Rectal smooth muscle tissue (tissue), 1 donor: ENCODE measurements around the gene AHRR.
"Not testable (repeated sequence)": the region's sequence is repeated elsewhere in the genome, so short reads cannot be mapped to it uniquely, and the experiment has no call there.

ENCODE experiments used
- H3K27ac ChIP-seq: one replicate; pipeline ENCODE4 v1.7.0; 2013; ENCODE audit warnings: low read depth, low read length, inconsistent platforms
- H3K27me3 ChIP-seq: one replicate; pipeline ENCODE4 v1.7.0; 2013; ENCODE audit warnings: low read length; ENCODE audit not compliant: control insufficient read depth, insufficient read depth
- H3K36me3 ChIP-seq: one replicate; pipeline ENCODE4 v1.7.0; 2013; ENCODE audit warnings: low read length; ENCODE audit not compliant: control insufficient read depth, insufficient read depth
- H3K4me1 ChIP-seq: one replicate; pipeline ENCODE4 v1.7.0; 2013; ENCODE audit warnings: low read length; ENCODE audit not compliant: control insufficient read depth, insufficient read depth
- H3K4me3 ChIP-seq: one replicate; pipeline ENCODE4 v1.7.0; 2013; ENCODE audit warnings: low read length
- H3K9ac ChIP-seq: one replicate; pipeline ENCODE4 v1.7.0; 2013; ENCODE audit warnings: low read length

The AHRR gene

DNA sequence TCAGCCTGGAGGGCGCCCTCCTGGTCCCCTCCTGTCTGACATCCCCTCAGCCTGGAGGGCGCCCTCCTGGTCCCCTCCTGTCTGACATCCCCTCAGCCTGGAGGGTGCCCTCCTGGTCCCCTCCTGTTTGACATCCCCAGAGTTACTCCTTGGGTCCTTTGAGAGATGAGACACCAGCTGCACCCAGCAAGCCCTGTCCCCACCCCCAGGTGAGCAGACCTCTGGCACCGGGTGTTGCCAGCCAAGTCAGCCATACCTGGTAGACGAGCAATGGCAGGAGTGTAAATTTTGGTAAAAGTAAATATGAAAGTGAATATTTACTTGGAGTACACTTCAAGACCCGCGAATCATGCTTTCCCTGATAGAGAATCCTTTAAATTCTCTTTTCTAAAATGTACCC lies 146.9 kb downstream of the AHRR start:
- H3K27me3 ChIP-seq: no peaks in the 10 kb centered on the region
- H3K9ac ChIP-seq: no peak overlapping the region
- no peak overlapping the region for H3K27ac ChIP-seq
- H3K4me1 ChIP-seq: peaks cover 3% of the 10 kb centered on the region
- H3K4me3 ChIP-seq: no peak overlapping the region
- H3K36me3 ChIP-seq: peaks cover 9% of the 10 kb centered on the region

DNA sequence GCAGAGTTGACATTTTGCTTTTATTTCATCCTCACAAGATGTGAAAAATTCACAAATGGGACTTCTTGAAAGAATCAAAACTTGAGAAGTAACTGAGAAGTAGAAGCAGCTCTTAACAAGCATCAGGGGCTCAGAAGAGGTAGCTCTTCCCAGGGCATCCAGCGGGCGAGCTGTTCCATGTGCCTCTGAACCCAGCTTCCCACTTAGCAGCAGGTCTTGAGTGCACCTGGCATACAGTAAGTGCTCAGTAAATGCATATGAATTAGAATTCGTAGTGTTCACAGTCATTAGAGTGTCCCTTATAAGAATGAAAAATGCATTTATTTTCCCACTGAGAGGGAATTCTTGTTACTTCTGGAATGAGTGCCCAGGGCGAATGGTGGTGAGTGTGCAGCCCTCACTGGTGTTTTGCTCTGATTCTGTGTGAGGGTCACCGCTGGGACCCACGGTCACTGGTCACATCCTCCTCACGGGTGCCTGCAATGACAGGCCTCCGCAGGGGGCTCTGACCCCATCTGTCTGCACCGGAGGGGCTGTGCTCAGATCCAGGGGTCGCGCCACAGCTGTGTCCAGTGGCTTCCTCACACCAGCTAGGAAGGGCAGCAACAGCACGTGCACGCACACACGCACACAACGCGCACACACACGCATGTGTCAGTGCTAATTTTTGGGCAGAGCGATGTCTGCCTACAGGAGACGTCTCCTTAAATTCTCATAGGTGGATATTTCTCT lies 148.4 kb downstream of the AHRR start:
- peaks cover 6% of the 10 kb centered on the region for H3K36me3 ChIP-seq
- no peak overlapping the region for H3K4me3 ChIP-seq
- H3K27ac ChIP-seq: no peak overlapping the region
- peaks cover 2% of the 10 kb centered on the region for H3K27me3 ChIP-seq
- peaks cover 5% of the 10 kb centered on the region for H3K4me1 ChIP-seq
- H3K9ac ChIP-seq: no peak overlapping the region

DNA sequence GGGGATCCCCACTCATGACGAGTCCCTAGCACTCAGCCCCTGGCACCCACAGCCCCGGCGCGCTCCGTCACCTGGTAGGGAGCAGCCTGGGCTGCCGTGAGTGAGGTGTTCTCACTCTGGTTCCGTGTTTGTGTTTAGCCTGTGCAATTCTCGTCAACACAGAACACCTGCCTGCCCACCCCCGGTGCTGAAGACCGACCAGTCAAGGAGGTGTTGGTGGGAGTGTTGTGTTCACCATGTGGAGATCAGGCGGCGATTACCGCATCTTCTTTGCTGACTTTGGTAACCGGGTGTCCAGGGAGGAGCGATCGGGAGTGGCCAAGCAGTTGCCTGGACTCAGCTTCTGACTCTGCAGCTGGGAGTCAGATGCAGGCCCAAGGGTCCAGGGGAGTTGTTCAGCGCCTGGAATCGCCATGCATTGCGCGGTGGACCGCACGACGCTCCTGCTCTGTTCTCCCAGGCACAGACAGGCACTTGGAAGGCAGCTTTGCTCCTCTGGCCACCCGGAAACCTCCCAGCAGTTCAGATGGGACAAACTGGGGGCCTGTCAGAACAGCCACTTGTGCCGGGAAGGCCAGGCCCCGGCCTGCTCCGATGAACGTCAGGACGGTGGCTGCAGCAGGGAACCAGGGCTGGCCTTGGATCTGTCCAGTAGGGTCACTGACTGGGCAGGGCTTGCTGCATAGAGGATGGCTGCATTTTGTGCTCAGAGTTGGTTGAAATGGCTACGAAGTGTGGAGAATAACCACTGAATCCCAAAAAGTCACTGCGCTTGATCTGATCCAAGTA lies 149.6 kb downstream of the AHRR start:
- H3K27ac ChIP-seq: no peak overlapping the region
- peaks cover 6% of the 10 kb centered on the region for H3K4me1 ChIP-seq
- H3K36me3 ChIP-seq: peaks cover 4% of the 10 kb centered on the region
- H3K27me3 ChIP-seq: peaks cover 10% of the 10 kb centered on the region
- no peak overlapping the region for H3K9ac ChIP-seq
- no peak overlapping the region for H3K4me3 ChIP-seq

DNA sequence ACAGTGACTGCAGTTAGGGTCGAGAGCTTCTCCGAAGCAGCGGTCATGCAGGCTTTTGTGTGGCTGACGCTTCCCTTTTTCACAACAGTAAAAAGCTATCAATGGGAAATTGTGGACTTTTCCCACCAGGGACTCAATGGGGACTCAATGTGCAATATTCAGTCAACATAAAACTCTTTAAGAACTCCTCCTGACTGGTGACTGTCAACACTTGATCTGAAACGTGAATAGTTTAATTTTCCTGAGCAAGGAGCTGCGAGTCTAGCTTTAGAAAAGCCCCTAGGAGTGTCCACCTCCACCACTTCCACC lies 150.2 kb downstream of the AHRR start:
- Histone ChIP-seq H3K27me3 (peaks cover 14% of the 10 kb centered on the region), H3K4me1 (peaks cover 6% of the 10 kb centered on the region), H3K36me3 (peaks cover 3% of the 10 kb centered on the region), H3K9ac (no peak overlapping the region), H3K4me3 (peak overlapping the region; percentile 84), H3K27ac (no peak overlapping the region)

DNA sequence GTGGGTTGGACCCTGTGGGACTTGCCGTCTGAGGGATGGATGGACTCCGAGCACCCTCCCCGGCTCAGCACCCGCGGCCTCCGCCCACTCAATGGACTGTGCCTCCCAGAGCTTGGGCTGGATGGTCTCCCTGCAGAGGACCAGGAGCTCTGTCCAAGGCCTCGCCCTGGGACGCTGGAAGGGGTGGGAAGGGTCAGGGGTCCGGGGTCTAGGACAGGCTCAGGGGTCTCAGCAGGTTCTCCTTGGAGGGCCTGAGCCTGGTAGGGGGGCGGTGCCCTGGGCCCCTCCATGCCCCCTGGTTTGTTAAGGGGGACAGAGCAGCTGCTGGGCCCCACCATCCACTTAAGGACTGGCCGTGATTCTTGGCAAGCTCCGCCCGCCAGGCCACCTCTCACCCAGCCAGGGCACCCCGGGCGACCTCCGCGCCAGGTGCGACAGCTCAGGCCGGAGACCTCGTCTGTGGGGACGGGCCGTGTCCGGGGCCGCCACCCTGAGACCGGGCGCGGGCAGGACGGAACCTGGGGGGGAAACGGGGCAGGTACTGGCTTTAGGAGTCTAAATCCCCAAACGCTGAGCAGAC lies 150.7 kb downstream of the AHRR start:
- Histone ChIP-seq H3K9ac (peak overlapping the region; percentile 74), H3K4me1 (peaks cover 6% of the 10 kb centered on the region)

DNA sequence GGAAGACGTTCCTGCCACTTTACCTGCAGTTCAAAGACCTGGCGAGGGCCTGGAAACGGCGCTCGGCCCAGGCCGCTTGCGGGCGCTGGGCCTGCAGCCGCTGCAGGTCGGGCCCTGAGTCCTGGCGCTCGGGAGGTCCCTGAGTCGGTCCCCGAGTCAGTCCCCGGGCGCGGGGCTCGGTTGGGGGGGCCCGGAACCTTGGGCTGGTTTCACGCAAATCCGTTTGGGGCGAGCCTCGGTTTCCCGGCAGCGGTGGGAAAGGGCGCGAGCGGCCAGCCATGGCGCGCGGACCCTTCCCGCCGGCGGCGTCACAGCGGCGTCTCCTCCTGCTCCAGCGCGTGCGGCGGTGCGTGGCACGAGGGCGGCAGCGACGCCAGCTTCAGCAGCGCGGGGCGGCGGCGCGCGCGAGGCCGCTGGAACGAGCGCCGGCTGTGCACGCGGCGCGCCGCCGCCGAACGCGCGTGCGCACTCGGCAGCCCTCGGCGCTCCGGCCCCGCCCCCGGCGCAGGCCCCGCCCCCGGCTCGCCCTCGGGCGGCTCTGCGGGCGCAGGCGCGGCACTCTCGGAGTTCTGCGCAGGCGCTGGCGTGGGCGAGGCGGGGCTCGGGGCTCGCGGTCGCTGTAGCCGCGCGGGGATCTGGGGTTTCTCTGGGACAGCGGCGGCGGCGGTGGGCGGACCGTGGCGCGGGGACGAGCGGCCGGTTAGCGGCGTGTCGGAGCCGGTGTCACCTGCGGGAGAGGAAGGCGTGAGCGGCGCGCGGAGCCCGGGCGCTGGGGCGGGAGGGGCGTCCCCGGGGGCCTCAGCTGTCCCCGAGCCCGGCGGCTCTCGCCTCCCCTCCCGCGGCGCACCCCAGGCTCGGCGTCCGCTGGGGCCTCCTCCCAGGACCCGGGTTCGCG lies 151.4 kb downstream of the AHRR start:
- H3K27ac ChIP-seq: peak overlapping the region; percentile 54
- peak overlapping the region; percentile 74 for H3K9ac ChIP-seq
- H3K27me3 ChIP-seq: peaks cover 22% of the 10 kb centered on the region
- peaks cover 6% of the 10 kb centered on the region for H3K4me1 ChIP-seq
- H3K36me3 ChIP-seq: no peaks in the 10 kb centered on the region
- peak overlapping the region; percentile 84 for H3K4me3 ChIP-seq

More for the DNA sequence above, 150.7 kb downstream of the AHRR start:
- Histone ChIP-seq H3K4me3 (peak overlapping the region; percentile 84), H3K36me3 (no peaks in the 10 kb centered on the region), H3K27me3 (peaks cover 17% of the 10 kb centered on the region), H3K27ac (peak overlapping the region; percentile 54)

DNA sequence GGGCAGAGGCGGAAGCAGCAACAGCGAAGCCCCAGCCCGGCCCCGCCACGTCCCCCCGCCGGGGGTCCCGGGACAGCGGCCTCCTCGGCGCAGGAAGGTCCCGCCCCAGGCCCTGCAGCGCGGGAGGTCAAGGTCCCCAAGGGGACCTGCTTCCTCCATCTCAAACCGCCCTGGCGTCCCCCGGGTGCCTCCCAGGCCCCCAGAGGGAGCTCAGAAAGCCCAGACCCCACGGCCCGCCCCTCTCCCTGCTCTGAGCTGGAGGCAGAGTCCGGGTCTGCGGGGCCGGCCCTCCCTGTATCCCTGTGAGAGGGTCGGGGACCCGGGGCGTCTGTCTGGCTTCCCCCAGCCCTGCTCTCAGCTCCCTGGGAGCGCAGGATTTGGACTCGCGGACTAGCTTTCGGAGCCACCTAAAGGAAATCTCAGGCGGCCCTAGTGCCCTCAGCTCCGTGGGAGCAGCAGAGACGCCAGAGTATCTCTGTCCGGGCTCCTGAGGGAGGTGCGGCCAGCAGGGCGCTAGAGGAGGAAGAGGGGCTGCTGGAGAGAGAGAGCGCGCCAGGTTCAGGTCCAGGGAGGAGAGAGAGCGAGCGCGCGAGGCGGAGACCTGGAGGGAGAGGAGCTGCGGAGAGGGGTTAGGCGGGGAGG lies 152.2 kb downstream of the AHRR start:
- H3K4me3 ChIP-seq: peak overlapping the region; percentile 75
- peaks cover 6% of the 10 kb centered on the region for H3K4me1 ChIP-seq
- H3K36me3 ChIP-seq: no peaks in the 10 kb centered on the region
- peak overlapping the region; percentile 35 for H3K27ac ChIP-seq
- H3K27me3 ChIP-seq: peaks cover 30% of the 10 kb centered on the region
- H3K9ac ChIP-seq: no peak overlapping the region

DNA sequence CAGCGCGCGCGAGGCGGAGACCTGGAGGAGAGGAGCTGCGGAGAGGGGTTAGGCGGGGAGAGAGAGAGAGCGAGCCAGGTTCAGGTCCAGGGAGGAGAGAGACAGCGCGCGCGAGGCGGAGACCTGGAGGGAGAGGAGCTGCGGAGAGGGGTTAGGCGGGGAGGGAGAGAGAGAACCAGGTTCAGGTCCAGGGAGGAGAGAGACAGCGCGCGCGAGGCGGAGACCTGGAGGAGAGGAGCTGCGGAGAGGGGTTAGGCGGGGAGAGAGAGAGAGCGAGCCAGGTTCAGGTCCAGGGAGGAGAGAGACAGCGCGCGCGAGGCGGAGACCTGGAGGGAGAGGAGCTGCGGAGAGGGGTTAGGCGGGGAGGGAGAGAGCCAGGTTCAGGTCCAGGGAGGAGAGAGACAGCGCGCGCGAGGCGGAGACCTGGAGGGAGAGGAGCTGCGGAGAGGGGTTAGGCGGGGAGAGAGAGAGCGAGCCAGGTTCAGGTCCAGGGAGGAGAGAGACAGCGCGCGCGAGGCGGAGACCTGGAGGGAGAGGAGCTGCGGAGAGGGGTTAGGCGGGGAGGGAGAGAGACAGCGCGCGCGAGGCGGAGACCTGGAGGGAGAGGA lies 152.8 kb downstream of the AHRR start:
- not testable (repeated sequence) for H3K36me3 ChIP-seq, H3K27ac ChIP-seq, H3K9ac ChIP-seq, H3K4me1 ChIP-seq
- Histone ChIP-seq H3K27me3 (peaks cover 32% of the 10 kb centered on the region), H3K4me3 (peak overlapping the region; percentile 75)

DNA sequence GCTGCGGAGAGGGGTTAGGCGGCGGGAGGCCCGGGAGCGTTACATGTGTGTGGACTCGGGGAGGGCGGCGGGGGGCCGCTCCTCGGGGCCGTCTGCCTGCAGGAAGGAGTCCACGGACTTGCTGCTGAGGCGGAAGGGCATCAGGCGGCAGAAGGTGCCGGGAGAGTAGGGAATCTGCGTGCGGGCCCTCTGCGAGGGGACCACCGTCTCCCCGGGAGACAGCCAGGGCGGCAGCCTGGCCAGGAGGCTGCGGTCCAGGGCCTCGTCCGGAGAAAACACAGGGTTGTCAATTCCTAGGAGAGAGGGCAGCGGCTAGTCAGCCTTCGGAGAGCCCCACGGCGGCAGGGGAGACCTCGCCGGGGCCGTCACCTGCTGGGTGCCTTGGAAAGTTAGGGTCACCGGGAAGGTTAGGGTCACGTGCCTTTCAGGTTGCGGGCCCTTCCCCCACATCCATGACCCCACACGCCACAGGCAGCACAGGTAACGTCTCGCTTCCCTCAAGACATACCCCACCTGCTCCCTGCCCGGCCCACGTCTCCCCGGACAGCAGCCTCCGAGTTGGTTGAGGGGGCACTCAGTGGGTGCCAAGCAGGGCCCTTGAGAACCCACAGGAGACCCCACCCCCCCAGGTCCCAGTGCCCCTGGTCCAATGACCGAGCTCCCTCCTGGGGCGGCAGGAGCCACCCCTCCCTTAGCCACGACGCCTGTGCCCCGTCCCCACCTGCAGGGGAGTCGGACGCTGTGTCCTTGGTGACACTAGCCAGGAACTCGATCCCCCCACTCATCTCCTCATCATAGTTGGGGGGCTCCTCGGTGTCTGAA lies 153.5 kb downstream of the AHRR start:
- Histone ChIP-seq H3K9ac (no peak overlapping the region), H3K27ac (no peak overlapping the region), H3K4me3 (peak overlapping the region; percentile 42), H3K4me1 (peaks cover 6% of the 10 kb centered on the region), H3K27me3 (peaks cover 35% of the 10 kb centered on the region), H3K36me3 (no peaks in the 10 kb centered on the region)

DNA sequence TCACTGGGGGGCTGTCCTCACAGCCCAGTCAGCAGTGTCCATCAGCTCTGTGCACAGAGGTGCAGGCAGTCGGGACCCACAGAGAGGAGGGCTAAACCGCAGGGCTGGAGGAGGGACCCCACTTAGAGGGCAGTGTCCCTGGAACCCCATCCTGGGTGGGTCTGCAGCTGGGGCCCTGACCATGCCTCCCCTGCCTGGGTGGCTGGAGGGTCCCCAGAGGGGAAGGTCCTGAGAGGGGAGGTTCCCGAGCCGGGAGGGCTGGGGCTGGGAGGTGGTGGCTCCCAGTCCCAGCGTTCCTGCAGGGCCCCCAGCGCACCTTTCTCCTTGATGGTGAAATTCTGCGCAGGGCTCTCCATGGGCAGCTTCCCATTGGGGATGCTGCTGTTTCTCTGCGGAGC lies 154.2 kb downstream of the AHRR start:
- Histone ChIP-seq H3K27me3 (peaks cover 38% of the 10 kb centered on the region), H3K9ac (no peak overlapping the region), H3K4me1 (peaks cover 6% of the 10 kb centered on the region), H3K36me3 (no peaks in the 10 kb centered on the region), H3K4me3 (no peak overlapping the region), H3K27ac (no peak overlapping the region)
